Mesenchymal stem cell (in vitro differentiated cells and primary cell): Measurements from ENCODE around the gene RNLS.
A peak's percentile ranks its signal among the peaks of the same experiment; 100 is the strongest.

ENCODE experiments used
- DNase-seq: peaks from one replicate; pipeline ENCODE4 v3.0.0-alpha.2; 2013
- H2AFZ ChIP-seq: one replicate; pipeline ENCODE4 v1.6.1; 2013; ENCODE audit warnings: low read depth, mild to moderate bottlenecking, control low read depth, inconsistent platforms, low read length, moderate library complexity
- H2AK5ac ChIP-seq: 2 replicates; pipeline ENCODE4 v1.6.1; 2013; ENCODE audit warnings: low read length, moderate library complexity, mild to moderate bottlenecking, inconsistent platforms; ENCODE audit not compliant: severe bottlenecking
- H2BK120ac ChIP-seq: one replicate; pipeline ENCODE4 v1.6.1; 2013; ENCODE audit warnings: low read depth, mild to moderate bottlenecking, inconsistent platforms, low read length, moderate library complexity
- H2BK12ac ChIP-seq, 2 experiments: one replicate each; pipeline ENCODE4 v1.6.1; 2013; ENCODE audit warnings: inconsistent platforms in 2 of 2, low read length in 2 of 2, mild to moderate bottlenecking in 2 of 2, moderate library complexity in 2 of 2, control low read depth in 1 of 2
- H2BK15ac ChIP-seq: one replicate; pipeline ENCODE4 v1.6.1; 2013; ENCODE audit warnings: mild to moderate bottlenecking, low read depth, inconsistent platforms; ENCODE audit not compliant: poor library complexity, severe bottlenecking
- H2BK5ac ChIP-seq: 2 replicates; pipeline ENCODE4 v1.6.1; 2013; ENCODE audit warnings: low read depth, mild to moderate bottlenecking, low read length, control low read depth, inconsistent platforms; ENCODE audit not compliant: poor library complexity, severe bottlenecking
- H3K14ac ChIP-seq, 2 experiments: one replicate each; pipeline ENCODE4 v1.6.1; 2013; ENCODE audit warnings: inconsistent platforms in 2 of 2, low read length in 2 of 2, control low read depth in 1 of 2, mild to moderate bottlenecking in 1 of 2, moderate library complexity in 1 of 2
- H3K18ac ChIP-seq, 2 experiments: one replicate each; pipeline ENCODE4 v1.6.1; 2013; ENCODE audit warnings: inconsistent platforms in 2 of 2, low read length in 2 of 2, control low read depth in 1 of 2, low read depth in 1 of 2, mild to moderate bottlenecking in 1 of 2
- H3K23ac ChIP-seq, 2 experiments: one replicate each; pipeline ENCODE4 v1.6.1; 2013; ENCODE audit warnings: inconsistent platforms in 2 of 2, low read length in 2 of 2, mild to moderate bottlenecking in 2 of 2, moderate library complexity in 2 of 2, control low read depth in 1 of 2
- H3K27ac ChIP-seq: 2 replicates; pipeline ENCODE4 v1.5.1; 2013; ENCODE audit warnings: mild to moderate bottlenecking, moderate library complexity, low read length, control low read depth, inconsistent platforms; ENCODE audit not compliant: poor library complexity, severe bottlenecking
- H3K27me3 ChIP-seq, 2 experiments: 2 replicates each; pipeline versions ENCODE4 v1.6.1 to v1.7.0; 2013; ENCODE audit warnings: low read length in 2 of 2, mild to moderate bottlenecking in 2 of 2, moderate library complexity in 2 of 2, control low read depth in 1 of 2, inconsistent platforms in 1 of 2; ENCODE audit not compliant: control insufficient read depth in 1 of 2, insufficient read depth in 1 of 2
- H3K36me3 ChIP-seq, 2 experiments: 2 replicates each; pipeline versions ENCODE4 v1.6.1 to v1.7.0; 2013; ENCODE audit warnings: low read length in 2 of 2, control low read depth in 1 of 2, inconsistent platforms in 1 of 2, low read depth in 1 of 2, mild to moderate bottlenecking in 1 of 2; ENCODE audit not compliant: insufficient read depth in 2 of 2, control insufficient read depth in 1 of 2
- H3K4ac ChIP-seq, 2 experiments: one replicate each; pipeline ENCODE4 v1.6.1; 2013; ENCODE audit warnings: inconsistent platforms in 2 of 2, low read length in 2 of 2, mild to moderate bottlenecking in 2 of 2, moderate library complexity in 2 of 2, control low read depth in 1 of 2, low read depth in 1 of 2
- H3K4me1 ChIP-seq: 2 replicates; pipeline ENCODE4 v1.6.1; 2013; ENCODE audit warnings: low read depth, low read length, control low read depth; ENCODE audit not compliant: control insufficient read depth, insufficient read depth
- H3K4me2 ChIP-seq: 2 replicates; pipeline ENCODE4 v1.6.1; 2013; ENCODE audit warnings: low read length, mild to moderate bottlenecking, inconsistent platforms; ENCODE audit not compliant: poor library complexity, severe bottlenecking
- H3K4me3 ChIP-seq, 2 experiments: 2 replicates each; pipeline versions ENCODE4 v1.5.1 to v1.7.0; 2013; ENCODE audit warnings: low read length in 2 of 2, mild to moderate bottlenecking in 2 of 2, control low read depth in 1 of 2, low read depth in 1 of 2; ENCODE audit not compliant: insufficient read depth in 1 of 2
- H3K79me1 ChIP-seq: replicated peaks from 2 replicates; pipeline ENCODE4 v1.6.1; 2013; ENCODE audit warnings: mild to moderate bottlenecking, control low read depth, low read length, inconsistent platforms; ENCODE audit not compliant: poor library complexity, severe bottlenecking
- H3K9ac ChIP-seq: 2 replicates; pipeline ENCODE4 v1.7.0; 2013; ENCODE audit warnings: mild to moderate bottlenecking, low read length, moderate library complexity
- H3K9me3 ChIP-seq: 2 replicates; pipeline ENCODE4 v1.7.0; 2013; ENCODE audit warnings: mild to moderate bottlenecking, low read length; ENCODE audit not compliant: control insufficient read depth
- H4K8ac ChIP-seq: one replicate; pipeline ENCODE4 v1.6.1; 2013; ENCODE audit warnings: inconsistent platforms, mild to moderate bottlenecking, low read length, moderate library complexity
- H4K91ac ChIP-seq: one replicate; pipeline ENCODE4 v1.6.1; 2013; ENCODE audit warnings: mild to moderate bottlenecking, low read length, inconsistent platforms
- WGBS: methylation state at CpG from one replicate; pipeline ENCODE4 v1.1.7; 2013; ENCODE audit warnings: mixed read lengths; 5-methylcytosine and 5-hydroxymethylcytosine counted together

The RNLS gene

DNA sequence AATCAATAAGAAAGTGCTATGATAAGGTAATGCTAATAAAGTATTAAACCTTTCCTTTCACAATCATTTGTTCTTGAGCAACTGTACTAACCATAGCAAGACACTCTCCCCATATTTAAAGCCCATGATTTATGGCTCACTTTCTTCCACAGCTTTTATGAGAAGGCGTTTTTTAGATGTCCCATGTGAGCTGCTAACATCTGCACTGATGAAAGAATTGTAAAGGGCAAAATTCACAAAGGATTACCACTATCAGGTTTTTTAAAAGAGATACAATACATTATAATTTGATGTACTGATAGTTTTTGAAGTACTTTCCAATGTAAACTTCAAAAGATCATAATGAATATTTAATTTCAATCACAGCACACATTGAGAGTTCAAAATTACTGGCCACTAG lies 75.7 kb downstream of the RNLS start:
- no peaks in the 10 kb centered on the region for H3K9me3 ChIP-seq
- H3K14ac ChIP-seq: no peak overlapping the region
- no peak overlapping the region for H3K18ac ChIP-seq
- no peaks in the 10 kb centered on the region for H3K27me3 ChIP-seq
- no peak overlapping the region for H4K91ac ChIP-seq
- DNase-seq: no peak
- no peak overlapping the region for H3K4me2 ChIP-seq
- H2BK5ac ChIP-seq: no peak overlapping the region
- no peaks in the 10 kb centered on the region for H3K79me1 ChIP-seq
- H2BK12ac ChIP-seq: no peak overlapping the region
- H2BK120ac ChIP-seq: no peak overlapping the region
- H2BK15ac ChIP-seq: no peak overlapping the region
- no peak overlapping the region for H3K9ac ChIP-seq
- WGBS: 71% methylated on average over 1 of the region's 1 CpG
- H3K23ac ChIP-seq: no peak overlapping the region
- no peak overlapping the region for H3K4ac ChIP-seq
- H3K4me1 ChIP-seq: no peaks in the 10 kb centered on the region
- no peaks in the 10 kb centered on the region for H3K36me3 ChIP-seq
- H2AK5ac ChIP-seq: no peak overlapping the region
- H3K4me3 ChIP-seq: no peak overlapping the region
- no peak overlapping the region for H2AFZ ChIP-seq
- H3K27ac ChIP-seq: no peak overlapping the region
- no peak overlapping the region for H4K8ac ChIP-seq

DNA sequence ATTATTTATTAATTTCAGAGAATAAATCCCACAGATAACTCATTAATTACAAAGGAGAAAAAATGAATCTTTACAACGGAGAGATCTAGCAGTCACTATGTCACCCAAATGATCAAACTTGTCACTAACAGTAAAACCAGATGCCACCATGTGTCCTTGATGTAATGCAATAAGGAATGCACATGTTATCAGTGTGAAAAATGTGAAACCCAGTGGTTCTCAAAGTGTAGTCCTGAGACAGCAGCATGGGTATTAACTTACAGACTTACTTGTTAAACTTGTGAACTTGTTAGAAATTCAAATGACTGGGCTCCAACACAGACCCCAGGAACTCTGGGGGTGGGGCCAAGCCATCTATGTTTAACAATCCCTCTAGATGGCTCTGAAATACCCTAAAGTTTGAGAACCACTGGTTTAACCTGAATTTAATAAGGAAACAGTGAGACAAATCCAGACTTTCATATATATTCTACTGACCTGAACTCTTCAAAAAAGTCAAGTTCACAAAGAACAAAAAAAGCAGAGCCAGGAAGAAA lies 77.4 kb downstream of the RNLS start:
- H2BK15ac ChIP-seq: no peak overlapping the region
- no peak overlapping the region for H3K4ac ChIP-seq
- no peak overlapping the region for H3K27ac ChIP-seq
- no peaks in the 10 kb centered on the region for H3K4me1 ChIP-seq
- H3K36me3 ChIP-seq: no peaks in the 10 kb centered on the region
- no peaks in the 10 kb centered on the region for H3K79me1 ChIP-seq
- H3K23ac ChIP-seq: no peak overlapping the region
- no peak overlapping the region for H3K4me2 ChIP-seq
- WGBS: 57% methylated on average over 1 of the region's 1 CpG
- H3K9me3 ChIP-seq: no peaks in the 10 kb centered on the region
- no peak overlapping the region for H3K9ac ChIP-seq
- H2AFZ ChIP-seq: no peak overlapping the region
- no peak overlapping the region for H2BK12ac ChIP-seq
- H3K14ac ChIP-seq: no peak overlapping the region
- H2BK5ac ChIP-seq: no peak overlapping the region
- no peak for DNase-seq
- no peak overlapping the region for H2BK120ac ChIP-seq
- H3K18ac ChIP-seq: no peak overlapping the region
- no peaks in the 10 kb centered on the region for H3K27me3 ChIP-seq
- no peak overlapping the region for H3K4me3 ChIP-seq
- H4K8ac ChIP-seq: no peak overlapping the region
- H2AK5ac ChIP-seq: no peak overlapping the region
- H4K91ac ChIP-seq: no peak overlapping the region

- no peak overlapping the region for H3K4me2 ChIP-seq
- no peak overlapping the region for H3K18ac ChIP-seq
- H3K23ac ChIP-seq: no peak overlapping the region
- H3K79me1 ChIP-seq: no peaks in the 10 kb centered on the region
- no peak overlapping the region for H2BK15ac ChIP-seq
- H3K4me1 ChIP-seq: no peaks in the 10 kb centered on the region
- H3K14ac ChIP-seq: no peak overlapping the region
- no peak overlapping the region for H2AK5ac ChIP-seq
- H3K27me3 ChIP-seq: no peaks in the 10 kb centered on the region
- H3K4me3 ChIP-seq: no peak overlapping the region
- H3K27ac ChIP-seq: no peak overlapping the region
- no peaks in the 10 kb centered on the region for H3K9me3 ChIP-seq
- no peak overlapping the region for H3K4ac ChIP-seq
- H3K9ac ChIP-seq: no peak overlapping the region
- WGBS: 96% methylated on average over 1 of the region's 1 CpG
- no peak overlapping the region for H2BK12ac ChIP-seq
- H2BK5ac ChIP-seq: no peak overlapping the region
- no peak overlapping the region for H4K8ac ChIP-seq
- no peaks in the 10 kb centered on the region for H3K36me3 ChIP-seq
- no peak overlapping the region for H4K91ac ChIP-seq
- no peak overlapping the region for H2AFZ ChIP-seq
- H2BK120ac ChIP-seq: no peak overlapping the region
- DNase-seq: no peak
Observed at GRCh38 chr10:88505265-88505664, 77.9 kb downstream of the RNLS start.

GRCh38 chr10:88500656-88501055 lies 82.5 kb downstream of the RNLS start:
- no peak overlapping the region for H3K4ac ChIP-seq
- no peaks in the 10 kb centered on the region for H3K27me3 ChIP-seq
- no peak overlapping the region for H3K4me3 ChIP-seq
- peaks cover 1% of the 10 kb centered on the region for H3K4me1 ChIP-seq
- no peak overlapping the region for H3K27ac ChIP-seq
- H2BK120ac ChIP-seq: no peak overlapping the region
- no peaks in the 10 kb centered on the region for H3K36me3 ChIP-seq
- H3K9ac ChIP-seq: peak overlapping the region; percentile 32
- no peak overlapping the region for H2BK15ac ChIP-seq
- H2BK12ac ChIP-seq: no peak overlapping the region
- no peak overlapping the region for H3K4me2 ChIP-seq
- no peaks in the 10 kb centered on the region for H3K79me1 ChIP-seq
- H4K91ac ChIP-seq: no peak overlapping the region
- no peak overlapping the region for H3K23ac ChIP-seq
- H3K18ac ChIP-seq: no peak overlapping the region
- no peak overlapping the region for H2BK5ac ChIP-seq
- H2AK5ac ChIP-seq: no peak overlapping the region
- 100% methylated on average over 1 of the region's 2 CpGs for WGBS
- no peak overlapping the region for H4K8ac ChIP-seq
- no peak overlapping the region for H2AFZ ChIP-seq
- DNase-seq: peak; percentile 15
- H3K9me3 ChIP-seq: no peaks in the 10 kb centered on the region
- H3K14ac ChIP-seq: no peak overlapping the region
